ENCODE data around the gene CCDC47. TPM values are rescaled to one million over a fixed set of nuclear protein-coding genes. Genes with fewer than 3 reads are reported as not detected.
"Not testable (repeated sequence)": the region's sequence is repeated elsewhere in the genome, so short reads cannot be mapped to it uniquely, and the experiment has no call there.

Gene CCDC47
- 102 TPM for total RNA-seq

- peak; percentile 100 for DNase-seq
Observed at GRCh38 chr17:63773272-63774140, at the start of gene CCDC47. Gene CCDC47 (minus strand): TSS chr17:63773597. CDS start chr17:63766175, 7,422 bp downstream.

- no peak for DNase-seq
Observed at GRCh38 chr17:63822537-63822936, 49.1 kb upstream of the CCDC47 start.

GRCh38 chr17:63821804-63822203 lies 48.4 kb upstream of the CCDC47 start:
- DNase-seq: no peak

DNA sequence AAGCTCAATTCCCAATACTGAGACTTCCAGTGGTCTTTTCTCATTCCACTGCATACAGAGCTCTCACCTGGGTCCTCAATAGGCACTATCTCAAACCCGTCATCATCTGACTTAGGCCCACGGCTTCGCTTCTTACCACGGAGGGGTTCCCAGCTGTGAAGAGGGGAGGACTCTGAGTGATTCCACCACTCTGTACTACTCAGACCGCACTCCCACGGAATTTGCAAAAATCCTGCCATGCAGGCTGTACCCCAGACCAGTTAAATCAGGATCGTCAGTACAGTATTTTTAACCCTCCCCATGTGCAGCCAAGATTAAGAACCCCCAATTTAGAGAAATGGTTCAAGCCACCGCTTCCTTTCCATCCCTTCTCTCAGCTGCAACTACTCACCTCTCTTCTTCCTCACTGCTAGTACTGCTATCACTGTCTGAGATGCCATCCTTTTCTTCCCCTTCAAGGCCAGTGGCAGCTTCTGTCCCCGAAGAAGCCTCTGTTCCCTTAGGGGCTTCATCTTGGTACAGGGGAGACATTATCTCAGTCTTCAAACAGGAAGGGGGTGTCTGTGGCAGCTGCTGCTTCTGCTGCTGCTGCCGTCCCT lies 47.7 kb upstream of the CCDC47 start:
- DNase-seq: no peak

- no peak for DNase-seq
Observed at GRCh38 chr17:63819585-63820537, 46.5 kb upstream of the CCDC47 start.

DNA sequence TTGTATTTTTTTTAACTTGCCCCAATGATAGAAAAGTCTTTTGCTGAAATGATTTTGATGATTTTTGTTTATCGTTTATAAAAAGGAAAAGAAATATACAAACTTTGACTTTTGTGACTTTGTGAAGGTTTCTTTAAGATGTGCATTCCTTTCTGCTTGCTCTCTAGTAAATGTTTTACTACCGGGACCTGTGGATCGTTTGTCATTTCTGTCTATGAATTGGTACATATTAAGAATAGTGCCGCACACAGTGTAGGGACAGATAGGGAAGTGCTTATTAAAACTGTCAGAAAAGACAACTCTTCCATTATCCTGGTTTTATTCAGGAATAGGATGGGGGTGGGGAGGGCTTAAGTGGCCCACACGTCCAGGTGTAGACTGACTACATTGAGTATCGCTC lies 45.7 kb upstream of the CCDC47 start:
- DNase-seq: no peak

GRCh38 chr17:63817736-63818385 lies 44.5 kb upstream of the CCDC47 start:
- DNase-seq: no peak

DNA sequence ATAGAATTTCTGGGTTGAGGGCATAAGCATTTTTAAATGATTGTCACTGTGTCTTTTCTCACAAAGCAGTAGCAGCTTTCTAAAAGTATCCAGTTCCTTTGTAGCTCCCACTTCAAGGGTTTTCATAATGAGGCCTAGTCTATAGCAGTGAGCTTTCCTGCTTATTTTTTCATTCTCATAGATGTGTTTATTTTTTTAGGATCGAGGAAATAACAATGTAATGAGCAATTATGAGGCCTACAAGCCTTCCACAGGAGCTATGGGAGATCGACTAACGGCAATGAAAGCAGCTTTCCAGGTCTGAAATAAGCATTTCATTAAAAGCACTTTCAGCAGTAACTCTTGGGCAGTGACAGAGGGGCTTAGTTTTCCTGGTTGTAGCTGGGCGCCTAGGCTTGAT lies 43.3 kb upstream of the CCDC47 start:
- DNase-seq: no peak

GRCh38 chr17:63816123-63816522 lies 42.7 kb upstream of the CCDC47 start:
- DNase-seq: no peak

GRCh38 chr17:63809970-63810369 lies 36.6 kb upstream of the CCDC47 start:
- no peak for DNase-seq

GRCh38 chr17:63805591-63805990 lies 32.2 kb upstream of the CCDC47 start:
- no peak for DNase-seq

- DNase-seq: no peak
Observed at GRCh38 chr17:63804328-63804727, 30.9 kb upstream of the CCDC47 start.

DNA sequence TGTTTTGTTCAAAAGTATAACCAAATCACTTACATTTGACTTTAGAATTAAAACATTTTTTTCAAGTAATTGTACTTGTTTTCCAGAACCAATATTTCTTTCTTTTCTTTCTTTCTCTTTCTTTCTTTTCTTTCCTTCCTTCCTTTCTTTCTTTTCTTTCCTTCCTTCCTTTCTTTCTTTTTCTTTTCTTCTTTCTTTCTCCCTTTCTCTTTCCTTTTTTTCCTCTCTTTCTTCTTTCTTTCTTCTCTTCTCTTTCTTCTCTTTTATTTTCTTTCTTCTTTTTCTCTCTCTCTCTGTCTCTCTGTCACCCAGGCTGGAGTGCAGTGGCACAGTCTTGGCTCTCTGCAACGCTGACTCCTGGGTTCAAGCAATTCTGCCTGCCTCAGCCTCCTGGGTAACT lies 27.4 kb upstream of the CCDC47 start:
- DNase-seq: no peak

DNA sequence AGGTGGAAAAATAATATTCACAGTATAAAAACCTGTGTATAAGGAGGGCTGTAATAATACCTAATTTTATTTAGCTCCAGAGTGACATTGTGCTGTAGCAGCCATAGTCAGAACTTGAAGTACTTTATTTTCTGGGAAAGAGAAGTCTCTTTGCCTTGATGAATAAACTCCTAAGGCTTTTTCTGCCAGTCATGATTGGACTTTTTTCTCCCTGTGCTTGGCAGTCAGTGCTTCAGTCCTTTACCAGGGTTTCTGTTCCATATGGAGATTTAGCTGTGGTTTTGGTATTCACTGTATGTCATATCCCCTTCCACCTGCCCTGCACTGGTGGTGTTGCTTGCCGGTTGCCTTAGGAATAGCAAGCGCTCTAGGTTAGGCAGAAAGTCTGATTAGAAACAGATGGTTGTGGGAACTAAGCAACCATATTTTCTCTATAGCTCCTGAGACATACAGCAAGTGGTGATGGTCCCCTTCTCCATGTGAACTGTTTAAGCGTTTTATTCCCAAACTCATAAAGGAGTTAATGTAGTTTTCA lies 25.2 kb upstream of the CCDC47 start:
- no peak for DNase-seq

DNA sequence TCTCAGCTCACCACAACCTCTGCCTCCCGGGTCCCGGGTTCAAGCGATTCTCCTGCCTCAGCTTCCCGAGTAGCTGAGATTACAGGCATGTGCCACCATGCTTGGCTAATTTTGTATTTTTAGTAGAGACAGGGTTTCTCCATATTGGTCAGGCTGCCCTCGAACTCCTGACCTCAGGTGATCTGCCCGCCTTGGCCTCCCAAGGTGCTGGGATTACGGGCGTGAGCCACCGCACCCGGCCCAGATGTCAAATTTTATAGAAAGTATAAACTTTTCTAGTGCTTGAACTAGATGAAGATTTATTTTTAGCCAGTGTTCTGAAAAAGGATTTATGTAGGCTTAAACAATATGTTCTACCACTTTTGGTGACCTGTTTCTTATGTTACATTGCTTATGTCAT lies 23.0 kb upstream of the CCDC47 start:
- DNase-seq: not testable (repeated sequence)

- DNase-seq: no peak
Observed at GRCh38 chr17:63792055-63792729, 18.8 kb upstream of the CCDC47 start.

DNA sequence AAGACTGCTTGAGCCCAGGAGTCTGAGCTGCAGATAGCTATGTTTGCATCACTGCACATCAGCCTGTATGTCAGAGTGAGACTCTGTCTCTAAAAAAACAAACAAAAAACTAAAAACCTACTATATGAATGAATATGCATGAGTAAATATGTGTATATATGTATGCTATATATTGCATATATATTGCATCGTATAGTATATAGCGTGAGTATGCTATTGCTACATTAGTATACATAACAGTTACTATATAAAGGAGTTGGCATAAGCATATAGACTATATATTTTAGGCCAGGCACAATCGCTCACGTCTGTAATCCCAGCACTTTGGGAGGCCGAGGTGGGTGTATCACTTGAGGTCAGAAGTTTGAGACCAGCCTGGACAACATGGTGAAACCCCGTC lies 16.7 kb upstream of the CCDC47 start:
- DNase-seq: no peak

DNA sequence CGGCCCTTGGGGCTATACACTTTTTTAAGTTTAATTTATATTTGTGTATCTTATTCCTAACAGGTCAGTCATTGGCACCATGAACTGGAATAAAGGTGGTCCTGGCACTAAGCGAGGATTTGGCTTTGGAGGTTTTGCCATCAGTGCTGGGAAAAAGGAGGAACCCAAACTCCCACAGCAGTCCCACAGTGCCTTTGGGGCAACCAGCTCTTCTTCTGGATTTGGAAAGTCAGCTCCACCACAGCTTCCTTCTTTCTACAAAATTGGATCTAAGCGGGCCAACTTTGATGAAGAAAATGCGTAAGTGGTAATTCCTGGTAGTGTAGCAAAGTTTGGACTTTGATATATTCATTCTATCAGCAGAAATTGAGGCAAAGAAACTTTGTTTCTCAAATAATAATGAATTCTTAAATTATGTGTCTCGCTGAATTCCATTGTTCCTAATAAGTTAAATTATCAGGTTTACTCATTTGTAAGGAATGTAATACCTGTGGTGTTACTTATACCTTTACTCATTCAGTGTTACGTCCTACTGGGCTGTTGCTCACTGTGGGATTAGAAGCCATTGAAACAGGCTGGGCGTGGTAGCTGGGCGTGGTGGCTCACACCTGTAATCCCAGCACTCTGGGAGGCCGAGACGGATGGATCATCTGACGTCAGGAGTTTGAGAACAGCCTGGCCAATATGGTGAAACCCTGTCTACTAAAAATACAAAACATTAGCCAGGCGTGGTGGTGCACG lies 13.7 kb upstream of the CCDC47 start:
- DNase-seq: no peak

DNA sequence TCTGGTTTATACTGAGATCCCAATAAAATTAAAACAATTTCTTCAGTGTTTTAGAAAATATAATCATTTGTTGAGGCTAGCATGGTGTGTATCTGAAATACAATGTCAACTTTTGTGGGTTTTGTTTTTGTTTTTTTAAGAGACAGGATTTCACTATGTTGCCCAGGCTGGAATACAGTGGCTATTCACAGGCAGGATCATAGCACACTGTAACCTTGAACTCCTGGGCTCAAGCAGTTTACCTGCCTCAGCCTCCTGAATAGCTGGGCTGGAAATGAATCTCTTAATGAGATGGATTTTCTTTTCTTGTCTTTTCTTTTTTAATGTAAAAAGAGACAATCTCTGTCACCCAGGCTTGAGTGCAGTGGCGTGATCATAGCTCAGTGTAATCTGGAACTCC lies 12.7 kb upstream of the CCDC47 start:
- no peak for DNase-seq

GRCh38 chr17:63785556-63785955 lies 12.2 kb upstream of the CCDC47 start:
- DNase-seq: no peak

DNA sequence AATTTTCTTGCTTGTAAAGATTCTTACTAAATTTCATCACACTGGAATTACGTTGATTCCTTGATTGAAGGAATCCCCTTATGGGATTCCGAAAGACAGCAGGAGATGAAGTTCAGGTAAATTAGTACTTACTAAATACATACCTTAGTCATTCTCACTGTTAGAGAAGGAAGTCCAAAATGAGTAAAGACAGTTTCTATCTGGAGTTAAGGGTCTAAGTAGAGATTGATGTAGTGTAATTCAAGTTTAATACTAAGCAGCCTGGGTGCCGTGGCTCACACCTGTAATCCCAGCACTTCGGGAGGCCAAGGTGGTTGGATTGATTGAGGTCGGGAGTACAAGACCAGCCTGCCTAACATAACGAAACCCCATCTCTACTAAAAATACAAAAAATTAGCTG lies 10.1 kb upstream of the CCDC47 start:
- no peak for DNase-seq
